Astrocyte (in vitro differentiated cells and primary cell): ENCODE measurements around the gene C6orf136. TPM values are rescaled to one million over a fixed set of nuclear protein-coding genes. Genes with fewer than 3 reads are reported as not detected.
A peak's percentile ranks its signal among the peaks of the same experiment; 100 is the strongest.

ENCODE experiments used
- DNase-seq: peaks from one replicate; pipeline ENCODE4 v3.0.0-alpha.2; 2010; ENCODE audit warnings: low read depth
- FAIRE-seq: peaks from 2 replicates; lab custom pipeline; 2011; peaks lifted over from hg19 to GRCh38; lab: Jason Lieb, UNC
- H2AFZ ChIP-seq: 2 replicates; pipeline ENCODE4 v1.6.0; 2012; ENCODE audit warnings: low read depth, low read length, inconsistent platforms
- H3K27ac ChIP-seq: 2 replicates; pipeline ENCODE4 v1.5.1; 2011; ENCODE audit warnings: low read depth, low read length, inconsistent platforms
- H3K27me3 ChIP-seq: 2 replicates; pipeline ENCODE4 v1.6.0; 2011; ENCODE audit warnings: low read length, inconsistent platforms; ENCODE audit not compliant: insufficient read depth
- H3K36me3 ChIP-seq: 2 replicates; pipeline ENCODE4 v1.5.1; 2011; ENCODE audit warnings: low read length, inconsistent platforms; ENCODE audit not compliant: insufficient read depth
- H3K4me1 ChIP-seq: 2 replicates; pipeline ENCODE4 v1.5.1; 2011; ENCODE audit warnings: low read length, inconsistent platforms; ENCODE audit not compliant: insufficient read depth
- H3K4me2 ChIP-seq: 2 replicates; pipeline ENCODE4 v1.6.0; 2012; ENCODE audit warnings: low read length, inconsistent platforms
- H3K4me3 ChIP-seq: 2 replicates; pipeline ENCODE4 v1.5.1; 2011; ENCODE audit warnings: low read depth, mild to moderate bottlenecking, low read length, inconsistent platforms; ENCODE audit not compliant: insufficient read depth
- H3K79me2 ChIP-seq: 2 replicates; pipeline ENCODE4 v1.6.0; 2012; ENCODE audit warnings: mild to moderate bottlenecking, low read length, inconsistent platforms; ENCODE audit not compliant: insufficient read depth
- H3K9ac ChIP-seq: 2 replicates; pipeline ENCODE4 v1.6.0; 2012; ENCODE audit warnings: mild to moderate bottlenecking, low read length, inconsistent platforms
- H3K9me3 ChIP-seq: 2 replicates; pipeline ENCODE4 v1.5.1; 2012; ENCODE audit warnings: low read depth, mild to moderate bottlenecking, low read length, inconsistent platforms; ENCODE audit not compliant: insufficient read depth
- H4K20me1 ChIP-seq: 2 replicates; pipeline ENCODE4 v1.6.0; 2012; ENCODE audit warnings: low read length, inconsistent platforms; ENCODE audit not compliant: insufficient read depth
- H3K27ac Mint-ChIP-seq: one replicate; pipeline ENCODE4 v1.8.0; 2021; ENCODE audit warnings: mild to moderate bottlenecking, mixed read lengths; ENCODE audit not compliant: unreplicated experiment
- H3K27me3 Mint-ChIP-seq: one replicate; pipeline ENCODE4 v1.8.0; 2021; ENCODE audit warnings: low read depth, mixed read lengths; ENCODE audit not compliant: unreplicated experiment
- H3K36me3 Mint-ChIP-seq: one replicate; pipeline ENCODE4 v1.8.0; 2021; ENCODE audit warnings: low read depth, mixed read lengths; ENCODE audit not compliant: unreplicated experiment
- H3K4me1 Mint-ChIP-seq: one replicate; pipeline ENCODE4 v1.8.0; 2021; ENCODE audit warnings: low read depth, mixed read lengths; ENCODE audit not compliant: unreplicated experiment
- H3K4me3 Mint-ChIP-seq: one replicate; pipeline ENCODE4 v1.8.0; 2021; ENCODE audit warnings: mild to moderate bottlenecking, moderate library complexity, mixed read lengths; ENCODE audit not compliant: unreplicated experiment
- H3K9me3 Mint-ChIP-seq: one replicate; pipeline ENCODE4 v1.8.0; 2021; ENCODE audit warnings: mild to moderate bottlenecking, mixed read lengths; ENCODE audit not compliant: unreplicated experiment
- CTCF ChIP-seq: IDR thresholded peaks from 2 replicates; pipeline ENCODE4 v1.5.1; 2011; ENCODE audit warnings: low read depth, mild to moderate bottlenecking, inconsistent platforms, low read length, moderate library complexity; ENCODE audit not compliant: insufficient read depth
- EZH2 ChIP-seq: IDR thresholded peaks from 2 replicates; pipeline ENCODE4 v1.6.1; 2012; ENCODE audit warnings: mild to moderate bottlenecking, low read length, inconsistent platforms; ENCODE audit not compliant: insufficient read depth
- total RNA-seq: library from RNA; stranded (reverse); gene quantifications from 2 replicates; pipeline ENCODE4 v1.2.1, GENCODE V29; 2021

The C6orf136 gene
- total RNA-seq, 1 donor from 2014 or later = 12.7 TPM

GRCh38 chr6:30685157-30686008 lies 38.5 kb downstream of the C6orf136 start:
- Mint-ChIP-seq H3K27ac (peak overlapping the region; percentile 94), H3K9me3 (peaks cover 2% of the 10 kb centered on the region), H3K4me1 (peaks cover 29% of the 10 kb centered on the region), H3K4me3 (peak overlapping the region; percentile 97), H3K36me3 (peaks cover 19% of the 10 kb centered on the region), H3K27me3 (no peaks in the 10 kb centered on the region)
- H3K36me3 ChIP-seq = peaks cover 6% of the 10 kb centered on the region
- H4K20me1 ChIP-seq = peaks cover 57% of the 10 kb centered on the region
- DNase-seq = no peak
- H3K27me3 ChIP-seq = no peaks in the 10 kb centered on the region
- peaks cover 53% of the 10 kb centered on the region for H3K4me1 ChIP-seq
- no peak for FAIRE-seq
- H3K79me2 ChIP-seq = peaks cover 96% of the 10 kb centered on the region
- peak overlapping the region; percentile 95 for H3K27ac ChIP-seq
- H3K9ac ChIP-seq = peak overlapping the region; percentile 98
- peak overlapping the region; percentile 87 for H3K4me3 ChIP-seq
- H2AFZ ChIP-seq = no peak overlapping the region
- peak overlapping the region; percentile 100 for H3K4me2 ChIP-seq
- TF ChIP-seq EZH2 (no peak), CTCF (no peak)
- no peaks in the 10 kb centered on the region for H3K9me3 ChIP-seq

GRCh38 chr6:30686009-30686907 lies 39.3 kb downstream of the C6orf136 start, which contains the start of gene PPP1R18:
Gene PPP1R18 (minus strand): TSS chr6:30686645. CDS start chr6:30686018, 627 bp downstream.
- Histone ChIP-seq H3K9me3 (no peaks in the 10 kb centered on the region), H3K9ac (peak within 1 kb of the TSS; percentile 98), H3K27ac (peak within 1 kb of the TSS; percentile 95), H3K27me3 (no peaks in the 10 kb centered on the region), H3K36me3 (no peaks in the 10 kb centered on the region), H2AFZ (peak within 1 kb of the TSS; percentile 44), H3K79me2 (peaks cover 88% of the 10 kb centered on the region), H3K4me3 (peak within 1 kb of the TSS; percentile 87), H3K4me1 (peaks cover 46% of the 10 kb centered on the region), H3K4me2 (peak within 1 kb of the TSS; percentile 100), H4K20me1 (peaks cover 49% of the 10 kb centered on the region)
- Mint-ChIP-seq H3K36me3 (peaks cover 15% of the 10 kb centered on the region), H3K27ac (peak within 1 kb of the TSS; percentile 94), H3K4me1 (peaks cover 31% of the 10 kb centered on the region), H3K9me3 (peaks cover 2% of the 10 kb centered on the region), H3K27me3 (no peaks in the 10 kb centered on the region), H3K4me3 (peak within 1 kb of the TSS; percentile 97)
- DNase-seq (peak; percentile 10), FAIRE-seq (no peak)
- TF ChIP-seq EZH2 (no peak), CTCF (no peak)
